A673 (cell line): Measurements from ENCODE around the gene CDK5RAP3. TPM values are rescaled to one million over a fixed set of nuclear protein-coding genes. Genes with fewer than 3 reads are reported as not detected.

ENCODE experiments used
- BruUV-seq: library from RNA; stranded (reverse); fragments of 400-500 nt; replicated peaks from 2 replicates; lab custom pipeline; 2021; lab: Mats Ljungman, UMichigan
- CTCF ChIA-PET: fragments of 300-600 bp; sonication (Branson Sonifier 250); formaldehyde crosslinking; loops from one replicate; lab custom pipeline; 2022; ENCODE audit warnings: antibody characterized with exemption; lab: Charles Lee
- POLR2A ChIA-PET: fragments of 300-600 bp; sonication (Branson Sonifier 250); formaldehyde crosslinking; loops from one replicate; lab custom pipeline; 2022; ENCODE audit warnings: antibody characterized with exemption; ENCODE audit not compliant: low non-redundant PET; lab: Charles Lee
- DNase-seq: peaks from one replicate; pipeline ENCODE4 v3.0.0-alpha.2; 2015; ENCODE audit warnings: low spot score
- H3K27ac ChIP-seq: fragments of 200-600 bp; sonication (generic); 2 replicates; pipeline ENCODE4 v1.5.1; 2016; ENCODE audit warnings: mixed run types, low read depth, mild to moderate bottlenecking, mixed read lengths, antibody characterized with exemption, low read length; ENCODE audit not compliant: poor library complexity, severe bottlenecking
- H3K27me3 ChIP-seq: fragments of 200-600 bp; sonication (generic); replicated peaks from 2 replicates; pipeline ENCODE4 v1.6.1; 2017; ENCODE audit warnings: mixed run types, low read depth, mild to moderate bottlenecking, mixed read lengths, antibody characterized with exemption, low read length; ENCODE audit not compliant: insufficient read depth, poor library complexity
- H3K36me3 ChIP-seq: fragments of 200-600 bp; sonication (generic); 2 replicates; pipeline ENCODE4 v1.6.1; 2016; ENCODE audit warnings: mixed run types, mild to moderate bottlenecking, mixed read lengths, antibody characterized with exemption, low read length; ENCODE audit not compliant: insufficient read depth, poor library complexity, severe bottlenecking
- H3K4me1 ChIP-seq: fragments of 200-600 bp; sonication (generic); 2 replicates; pipeline ENCODE4 v1.6.1; 2017; ENCODE audit warnings: mixed run types, mild to moderate bottlenecking, mixed read lengths, antibody characterized with exemption, low read length; ENCODE audit not compliant: insufficient read depth, poor library complexity, severe bottlenecking
- H3K4me3 ChIP-seq: fragments of 200-600 bp; sonication (generic); 2 replicates; pipeline ENCODE4 v1.5.1; 2016; ENCODE audit warnings: low read depth, mixed run types, mild to moderate bottlenecking, mixed read lengths, low read length; ENCODE audit not compliant: poor library complexity, severe bottlenecking
- H3K9me3 ChIP-seq: fragments of 200-600 bp; sonication (generic); 2 replicates; pipeline ENCODE4 v1.6.1; 2016; ENCODE audit warnings: mixed run types, low read depth, mild to moderate bottlenecking, mixed read lengths, antibody characterized with exemption, low read length; ENCODE audit not compliant: poor library complexity, severe bottlenecking
- CTCF ChIP-seq: fragments of 300-800, 200-600 bp; sonication (generic); conservative IDR thresholded peaks from 2 replicates; pipeline ENCODE4 v1.5.1; 2017; ENCODE audit warnings: low read depth, mild to moderate bottlenecking, antibody characterized with exemption, low read length, moderate library complexity, mixed read lengths
- EZH2 ChIP-seq: fragments of 200-600 bp; sonication (generic); IDR thresholded peaks from 2 replicates; pipeline ENCODE4 v1.6.1; 2017; ENCODE audit warnings: borderline replicate concordance, low read depth, mild to moderate bottlenecking, mixed read lengths, antibody characterized with exemption, low read length; ENCODE audit not compliant: poor library complexity, severe bottlenecking
- intact Hi-C: fragments of 100-400 bp; cut with micrococcal nuclease; formaldehyde crosslinking; loops from one replicate; pipeline ENCODE4 v1.10.0; 2022; ENCODE audit not compliant: unreplicated experiment
- total RNA-seq: library from RNA; stranded (reverse); gene quantifications from 2 replicates; pipeline ENCODE4 v1.2.3, GENCODE V29; 2021

The CDK5RAP3 gene
- total RNA-seq, 1 experiment from 2014 or later, result 172 TPM

GRCh38 chr17:47967607-47968252 lies 3.2 kb upstream of the CDK5RAP3 start:
- POLR2A ChIA-PET, result no interaction called here

GRCh38 chr17:47968836-47969235 lies 2.1 kb upstream of the CDK5RAP3 start:
- TF ChIP-seq CTCF (no peak), EZH2 (no peak)
- no TSS peak for BruUV-seq
- Histone ChIP-seq H3K27ac (no peak overlapping the region), H3K4me1 (peaks cover 8% of the 10 kb centered on the region), H3K4me3 (no peak overlapping the region), H3K9me3 (no peaks in the 10 kb centered on the region), H3K36me3 (peaks cover 5% of the 10 kb centered on the region), H3K27me3 (no peaks in the 10 kb centered on the region)
- intact Hi-C loops, result no loop called here
- no peak for DNase-seq
- ChIA-PET POLR2A (no interaction called here), CTCF (interaction anchor here (0.6 kb wide), 1 partner anchor 42 kb away, joined by 5 read pairs; no protein-coding TSS in a partner anchor)

More at GRCh38 chr17:47967607-47968252, 3.2 kb upstream of the CDK5RAP3 start:
- Histone ChIP-seq H3K36me3 (no peaks in the 10 kb centered on the region), H3K9me3 (no peaks in the 10 kb centered on the region), H3K4me3 (no peak overlapping the region), H3K27ac (no peak overlapping the region), H3K4me1 (peaks cover 8% of the 10 kb centered on the region), H3K27me3 (no peaks in the 10 kb centered on the region)
- no TSS peak for BruUV-seq
- DNase-seq, result no peak
- no peak for TF ChIP-seq CTCF
- TF ChIP-seq EZH2, result no peak
- intact Hi-C loops, result no loop called here
- CTCF ChIA-PET, result no interaction called here

GRCh38 chr17:47969930-47970724 lies 786 bp upstream of the CDK5RAP3 start:
- intact Hi-C loops, result loop anchor here (1.0 kb wide), 1 partner anchor 22 kb away; no protein-coding TSS in a partner anchor
- Histone ChIP-seq H3K4me3 (peak overlapping the region; percentile 27), H3K4me1 (peaks cover 8% of the 10 kb centered on the region), H3K27me3 (no peaks in the 10 kb centered on the region), H3K27ac (no peak overlapping the region), H3K9me3 (no peaks in the 10 kb centered on the region), H3K36me3 (peaks cover 18% of the 10 kb centered on the region)
- no TSS peak for BruUV-seq
- TF ChIP-seq EZH2 (no peak), CTCF (no peak)
- no peak for DNase-seq
- CTCF ChIA-PET, result interaction anchor here (0.7 to 2.0 kb wide), 9 partner anchors 15 to 909 kb away, joined by 3 to 9 read pairs (median 4); partner anchors contain the start of gene PNPO
- POLR2A ChIA-PET, result no interaction called here
